ENCODE results near the gene MYO6. TPM values are rescaled to one million over a fixed set of nuclear protein-coding genes. Genes with fewer than 3 reads are reported as not detected.

The MYO6 gene
- total RNA-seq, 1 donor from 2014 or later: 56.1 TPM

DNA sequence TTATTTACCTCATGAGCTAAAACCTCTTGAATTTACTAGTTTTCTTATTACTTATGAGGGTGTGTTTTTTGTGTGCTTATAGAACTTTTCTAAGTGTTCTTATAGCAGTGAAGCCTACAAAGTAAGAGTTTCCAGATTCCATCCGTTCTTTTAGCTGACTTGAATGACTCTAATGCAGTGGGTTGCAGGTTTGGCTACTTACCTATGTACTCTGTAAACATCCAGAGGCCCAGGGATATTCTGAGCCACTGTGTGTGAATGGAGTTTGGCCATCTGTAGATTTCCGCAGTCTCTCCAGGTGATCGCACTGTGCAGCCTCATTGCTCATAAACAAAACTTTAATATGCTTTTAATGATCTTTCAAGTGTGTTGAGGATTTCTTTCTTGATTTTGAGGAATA lies 157.8 kb downstream of the MYO6 start:
- TF ChIP-seq, protein P1, sequence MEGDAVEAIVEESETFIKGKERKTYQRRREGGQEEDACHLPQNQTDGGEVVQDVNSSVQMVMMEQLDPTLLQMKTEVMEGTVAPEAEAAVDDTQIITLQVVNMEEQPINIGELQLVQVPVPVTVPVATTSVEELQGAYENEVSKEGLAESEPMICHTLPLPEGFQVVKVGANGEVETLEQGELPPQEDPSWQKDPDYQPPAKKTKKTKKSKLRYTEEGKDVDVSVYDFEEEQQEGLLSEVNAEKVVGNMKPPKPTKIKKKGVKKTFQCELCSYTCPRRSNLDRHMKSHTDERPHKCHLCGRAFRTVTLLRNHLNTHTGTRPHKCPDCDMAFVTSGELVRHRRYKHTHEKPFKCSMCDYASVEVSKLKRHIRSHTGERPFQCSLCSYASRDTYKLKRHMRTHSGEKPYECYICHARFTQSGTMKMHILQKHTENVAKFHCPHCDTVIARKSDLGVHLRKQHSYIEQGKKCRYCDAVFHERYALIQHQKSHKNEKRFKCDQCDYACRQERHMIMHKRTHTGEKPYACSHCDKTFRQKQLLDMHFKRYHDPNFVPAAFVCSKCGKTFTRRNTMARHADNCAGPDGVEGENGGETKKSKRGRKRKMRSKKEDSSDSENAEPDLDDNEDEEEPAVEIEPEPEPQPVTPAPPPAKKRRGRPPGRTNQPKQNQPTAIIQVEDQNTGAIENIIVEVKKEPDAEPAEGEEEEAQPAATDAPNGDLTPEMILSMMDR (IDR thresholded peaks at IDR 0.05; ENCODE audit: insufficient read depth, low read length, poor library complexity, severe bottlenecking): no peak
- Histone ChIP-seq H3K27me3 (ENCODE audit: control insufficient read depth, insufficient read depth, low read length) (no peaks in the 10 kb centered on the region), H3K4me3 (ENCODE audit: low read depth, low read length) (no peak overlapping the region), H3K36me3 (ENCODE audit: control insufficient read depth, insufficient read depth, low read length) (no peaks in the 10 kb centered on the region)
- DNase-seq (ENCODE audit: low read depth): no peak

DNA sequence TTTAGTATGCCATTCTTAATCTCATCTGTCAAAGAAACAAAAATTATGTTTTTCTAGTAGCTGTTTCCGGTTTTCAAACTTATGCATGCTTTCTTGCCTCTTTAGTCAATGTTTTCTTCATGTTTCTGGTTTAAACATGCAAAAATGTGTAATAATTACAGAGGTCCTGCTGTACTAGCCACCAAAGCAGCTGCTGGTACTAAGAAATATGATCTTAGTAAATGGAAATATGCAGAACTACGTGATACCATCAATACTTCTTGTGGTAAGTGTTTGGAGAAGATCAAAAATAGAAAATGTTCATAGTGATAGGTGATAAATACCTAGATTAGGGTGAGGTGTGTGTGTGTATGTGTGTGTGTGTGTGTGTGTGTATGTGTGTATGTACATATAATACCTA lies 158.4 kb downstream of the MYO6 start:
- no peaks in the 10 kb centered on the region for H3K27me3 ChIP-seq (ENCODE audit: control insufficient read depth, insufficient read depth, low read length)

DNA sequence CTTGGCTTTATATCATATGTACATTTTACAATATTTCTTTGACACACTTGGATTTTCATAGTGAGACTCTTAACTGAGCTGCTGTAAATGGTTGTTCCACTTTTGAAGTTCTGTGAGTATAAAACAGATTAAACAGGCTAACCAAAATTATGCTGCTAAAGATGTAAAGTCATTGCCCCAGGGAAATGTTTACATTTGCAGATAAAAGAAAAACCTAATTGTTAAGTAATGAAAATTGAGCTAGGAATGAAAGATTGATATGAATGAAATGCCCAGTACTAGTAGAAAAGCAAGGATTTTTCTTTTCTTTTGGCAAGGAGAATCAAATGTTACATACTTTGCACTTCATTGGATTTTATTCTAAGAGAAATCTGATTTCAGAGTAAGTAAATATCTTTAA lies 164.0 kb downstream of the MYO6 start:
- TF ChIP-seq, protein P1 (IDR thresholded peaks at IDR 0.05; ENCODE audit: insufficient read depth, low read length, poor library complexity, severe bottlenecking): no peak
- no peaks in the 10 kb centered on the region for H3K36me3 ChIP-seq (ENCODE audit: control insufficient read depth, insufficient read depth, low read length)
- H3K4me3 ChIP-seq (ENCODE audit: low read depth, low read length): no peak overlapping the region
- no peak for DNase-seq (ENCODE audit: low read depth)
- H3K27me3 ChIP-seq (ENCODE audit: control insufficient read depth, insufficient read depth, low read length): no peaks in the 10 kb centered on the region

More for the DNA sequence above, 158.4 kb downstream of the MYO6 start:
- Histone ChIP-seq H3K4me3 (ENCODE audit: low read depth, low read length) (no peak overlapping the region), H3K36me3 (ENCODE audit: control insufficient read depth, insufficient read depth, low read length) (no peaks in the 10 kb centered on the region)
- DNase-seq (ENCODE audit: low read depth): no peak
- TF ChIP-seq, protein P1 (IDR thresholded peaks at IDR 0.05; ENCODE audit: insufficient read depth, low read length, poor library complexity, severe bottlenecking): no peak

DNA sequence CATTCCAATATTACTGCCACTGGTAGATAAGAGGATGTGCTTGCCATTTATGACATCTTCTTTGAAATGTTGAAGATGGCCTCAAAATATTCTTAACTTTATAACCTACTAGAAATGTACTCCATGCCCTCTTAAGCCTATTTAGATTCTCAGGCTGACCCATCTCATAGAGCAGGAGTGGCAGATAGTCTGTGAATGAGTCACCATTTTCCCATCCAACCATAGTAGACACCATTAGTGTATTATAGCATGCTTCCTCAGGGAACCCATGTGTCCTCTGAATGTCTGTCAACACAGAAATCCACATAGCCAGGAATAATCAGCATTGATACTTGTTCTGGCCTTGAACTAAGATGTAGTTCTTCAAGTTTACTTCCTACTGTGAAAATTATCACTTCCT lies 173.2 kb downstream of the MYO6 start:
- Histone ChIP-seq H3K27me3 (ENCODE audit: control insufficient read depth, insufficient read depth, low read length) (no peaks in the 10 kb centered on the region), H3K4me3 (ENCODE audit: low read depth, low read length) (no peak overlapping the region), H3K36me3 (ENCODE audit: control insufficient read depth, insufficient read depth, low read length) (no peaks in the 10 kb centered on the region)
- peak; percentile 26 for DNase-seq (ENCODE audit: low read depth)
- TF ChIP-seq, protein P1 (IDR thresholded peaks at IDR 0.05; ENCODE audit: insufficient read depth, low read length, poor library complexity, severe bottlenecking): no peak

DNA sequence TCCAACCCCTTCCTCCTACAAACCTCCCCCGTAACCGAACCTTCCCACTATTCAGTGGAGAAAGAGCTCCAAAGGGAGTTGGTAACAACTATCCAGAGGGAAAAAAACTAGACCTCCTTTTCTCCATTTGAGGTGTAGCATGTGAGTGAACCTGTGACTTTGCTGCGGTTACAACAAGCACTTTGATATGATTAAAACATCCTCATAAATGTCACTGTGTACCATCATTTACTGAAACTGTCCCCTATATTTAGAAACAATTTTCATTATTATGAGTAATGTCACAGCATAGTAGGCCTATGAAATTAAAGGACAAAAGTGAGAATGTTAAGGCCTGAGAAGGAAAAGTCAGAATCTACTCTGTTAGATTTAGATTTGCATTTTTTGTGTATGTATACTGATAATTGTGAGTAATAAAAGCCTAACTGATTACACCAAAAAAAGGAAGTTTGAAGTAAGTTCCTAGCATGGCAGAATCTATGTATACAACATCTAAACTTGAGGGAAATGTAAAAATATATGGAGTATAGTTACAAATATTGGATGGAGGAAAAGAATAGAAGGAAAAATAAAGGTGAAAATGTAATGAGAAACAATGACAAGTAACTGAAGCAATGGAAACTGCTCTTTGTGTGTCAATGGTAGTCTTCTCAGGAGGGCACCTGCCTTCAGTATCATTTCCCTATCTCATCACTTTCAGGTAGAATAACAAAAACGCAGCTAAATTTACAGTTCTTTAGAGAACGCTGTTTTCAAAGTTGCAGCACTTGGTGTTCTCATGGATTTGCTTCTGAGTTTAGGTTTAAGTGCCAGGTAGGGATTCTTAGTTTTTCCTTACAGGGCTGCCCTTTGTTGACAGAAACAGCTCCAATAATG lies 177.5 kb downstream of the MYO6 start:
- no peak for DNase-seq (ENCODE audit: low read depth)
- TF ChIP-seq, protein P1 (IDR thresholded peaks at IDR 0.05; ENCODE audit: insufficient read depth, low read length, poor library complexity, severe bottlenecking): no peak
- no peak overlapping the region for H3K4me3 ChIP-seq (ENCODE audit: low read depth, low read length)

More for the DNA sequence above, 177.5 kb downstream of the MYO6 start:
- H3K36me3 ChIP-seq (ENCODE audit: control insufficient read depth, insufficient read depth, low read length): no peaks in the 10 kb centered on the region
- H3K27me3 ChIP-seq (ENCODE audit: control insufficient read depth, insufficient read depth, low read length): no peaks in the 10 kb centered on the region

All from kidney epithelial cell (primary cell).